AG04449 (cell line): Measurements from ENCODE around the gene KRTAP10-1.
"Not testable (repeated sequence)": the region's sequence is repeated elsewhere in the genome, so short reads cannot be mapped to it uniquely, and the experiment has no call there.

Experiments used
- CTCF ChIA-PET: fragments of 350-600 bp; formaldehyde crosslinking; extraction: SDS; loops from one replicate; lab custom pipeline; 2021; ENCODE audit warnings: antibody characterized with exemption; lab: Yijun Ruan, JAX
- POLR2A ChIA-PET: fragments of 400-600, 350-600 bp; formaldehyde crosslinking; extraction: SDS; loops from one replicate; lab custom pipeline; 2020; ENCODE audit warnings: antibody characterized with exemption, inconsistent platforms; lab: Yijun Ruan, JAX
- DNase-seq: peaks from one replicate; pipeline ENCODE4 v3.0.0-alpha.2; 2010; ENCODE audit warnings: low read depth, low spot score
- H3K4me3 ChIP-seq: 2 replicates; pipeline ENCODE4 v1.5.1; 2011; ENCODE audit warnings: low read depth, mild to moderate bottlenecking, control low read depth, low read length
- TF ChIP-seq, protein P1 (sequence below): IDR thresholded peaks from one replicate; pipeline ENCODE4 v1.5.1; 2011; ENCODE audit warnings: mild to moderate bottlenecking, moderate library complexity, low read length, control low read depth, inconsistent platforms; ENCODE audit not compliant: insufficient read depth; ENCODE audit errors: missing control alignments

KRTAP10-1 gene

DNA sequence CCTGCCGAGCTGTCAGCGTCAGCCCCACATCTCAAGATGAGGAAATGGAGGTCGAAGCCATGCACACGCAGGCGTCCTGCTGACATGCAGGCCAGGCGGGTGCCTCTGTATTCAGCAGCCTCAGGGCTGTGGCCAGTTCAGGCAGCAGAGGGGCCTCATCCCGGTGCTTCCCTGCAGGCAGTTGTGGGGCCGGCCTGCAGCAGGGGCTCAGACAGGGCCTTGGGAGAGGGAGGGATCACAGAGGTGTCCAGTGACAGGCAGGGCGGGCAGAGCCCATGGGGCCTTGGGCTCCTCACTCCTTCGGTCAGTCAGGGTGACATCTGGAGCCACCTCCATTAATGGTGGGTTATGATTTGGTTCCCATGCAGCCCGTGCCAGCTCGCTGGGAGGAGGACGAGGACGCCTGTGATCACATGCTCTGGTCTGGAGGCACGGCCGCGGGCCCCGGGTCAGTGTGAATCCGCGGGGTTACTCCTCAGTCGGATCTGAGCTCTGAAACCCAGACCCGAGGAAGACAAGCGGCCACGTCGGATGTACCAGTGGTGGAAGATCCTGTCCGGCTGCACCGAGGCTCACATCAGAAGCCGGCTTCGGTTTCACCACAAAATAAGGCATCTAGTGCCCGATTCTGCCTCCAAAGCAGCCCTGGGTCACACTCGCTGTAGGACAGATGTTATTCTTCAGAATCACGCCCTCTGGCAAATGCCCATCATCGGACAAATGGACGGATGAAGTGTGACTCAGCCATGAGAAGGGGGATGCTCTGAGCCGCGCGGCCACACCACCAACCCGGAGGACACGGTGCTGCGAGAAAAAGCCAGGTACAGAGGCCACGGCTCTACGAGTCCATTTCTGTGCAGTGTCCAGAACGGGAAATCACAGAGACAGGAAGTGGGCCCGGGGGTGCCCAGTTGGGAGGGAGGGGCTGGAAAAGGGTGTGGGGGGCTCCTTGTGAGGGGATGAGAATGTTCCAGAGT, 33.4 kb downstream of the KRTAP10-1 start:
- TF ChIP-seq, protein P1, sequence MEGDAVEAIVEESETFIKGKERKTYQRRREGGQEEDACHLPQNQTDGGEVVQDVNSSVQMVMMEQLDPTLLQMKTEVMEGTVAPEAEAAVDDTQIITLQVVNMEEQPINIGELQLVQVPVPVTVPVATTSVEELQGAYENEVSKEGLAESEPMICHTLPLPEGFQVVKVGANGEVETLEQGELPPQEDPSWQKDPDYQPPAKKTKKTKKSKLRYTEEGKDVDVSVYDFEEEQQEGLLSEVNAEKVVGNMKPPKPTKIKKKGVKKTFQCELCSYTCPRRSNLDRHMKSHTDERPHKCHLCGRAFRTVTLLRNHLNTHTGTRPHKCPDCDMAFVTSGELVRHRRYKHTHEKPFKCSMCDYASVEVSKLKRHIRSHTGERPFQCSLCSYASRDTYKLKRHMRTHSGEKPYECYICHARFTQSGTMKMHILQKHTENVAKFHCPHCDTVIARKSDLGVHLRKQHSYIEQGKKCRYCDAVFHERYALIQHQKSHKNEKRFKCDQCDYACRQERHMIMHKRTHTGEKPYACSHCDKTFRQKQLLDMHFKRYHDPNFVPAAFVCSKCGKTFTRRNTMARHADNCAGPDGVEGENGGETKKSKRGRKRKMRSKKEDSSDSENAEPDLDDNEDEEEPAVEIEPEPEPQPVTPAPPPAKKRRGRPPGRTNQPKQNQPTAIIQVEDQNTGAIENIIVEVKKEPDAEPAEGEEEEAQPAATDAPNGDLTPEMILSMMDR = no peak
- CTCF ChIA-PET = interaction anchor here (1.4 kb wide), 1 partner anchor 8 kb away, joined by 4 read pairs; no protein-coding TSS in a partner anchor
- DNase-seq = no peak
- H3K4me3 ChIP-seq = no peak overlapping the region
- POLR2A ChIA-PET = no interaction called here

DNA sequence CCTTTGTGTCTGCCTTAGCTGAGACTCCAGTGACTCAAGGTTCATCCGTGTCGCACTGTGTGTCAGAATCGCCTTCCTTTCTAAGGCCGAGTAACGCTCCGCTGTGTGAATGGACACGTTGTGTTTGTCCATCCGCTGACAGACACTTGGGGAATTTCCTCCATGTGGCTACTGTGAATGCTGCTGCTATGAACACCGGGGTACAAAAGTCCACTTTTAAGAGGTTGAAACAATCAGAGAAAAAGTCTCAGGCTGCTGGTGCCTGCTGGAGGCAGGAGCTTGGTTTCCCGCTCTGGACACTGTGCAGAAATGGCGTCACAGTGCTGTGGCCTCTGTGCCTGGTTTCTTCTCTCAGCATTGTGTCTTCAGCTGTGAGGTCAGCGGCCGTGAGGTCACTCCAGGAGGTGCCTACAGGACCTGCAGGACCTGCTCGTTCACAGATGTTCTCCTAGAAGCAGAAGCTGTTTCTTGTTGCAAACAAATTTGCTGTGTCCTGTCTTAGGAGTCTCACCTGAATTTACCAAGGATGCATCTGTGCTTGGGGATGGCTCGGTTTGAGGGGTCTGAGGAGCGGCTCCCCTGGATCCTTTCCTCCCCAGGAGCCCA, 34.2 kb downstream of the KRTAP10-1 start:
- ChIA-PET CTCF (interaction anchor here (1.4 kb wide), 1 partner anchor 9 kb away, joined by 4 read pairs; no protein-coding TSS in a partner anchor), POLR2A (no interaction called here)

DNA sequence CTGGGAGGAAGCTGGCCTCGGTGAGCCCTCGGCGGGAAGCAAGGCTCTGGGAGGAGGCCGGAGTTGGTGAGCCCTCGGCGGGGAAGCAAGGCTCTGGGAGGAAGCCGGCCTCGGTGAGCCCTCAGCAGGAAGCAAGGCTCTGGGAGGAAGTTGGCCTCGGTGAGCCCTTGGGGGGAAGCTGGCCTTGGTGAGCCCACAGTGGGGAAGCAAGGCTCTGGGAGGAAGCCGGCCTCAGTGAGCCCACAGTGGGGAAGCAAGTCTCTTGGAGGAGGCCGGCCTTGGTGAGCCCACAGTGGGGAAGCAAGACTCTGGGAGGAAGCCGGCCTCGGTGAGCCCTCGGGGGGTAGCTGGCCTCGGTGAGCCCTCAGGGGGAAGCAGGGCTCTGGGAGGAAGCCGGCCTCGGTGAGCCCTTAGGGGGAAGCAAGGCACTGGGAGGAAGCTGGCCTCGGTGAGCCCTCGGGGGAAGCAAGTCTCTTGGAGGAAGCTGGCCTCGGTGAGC, 36.0 kb downstream of the KRTAP10-1 start:
- no peak for DNase-seq
- ChIA-PET POLR2A (no interaction called here), CTCF (no interaction called here)
- H3K4me3 ChIP-seq = no peak overlapping the region
- TF ChIP-seq, protein P1 = no peak

More for the DNA sequence above, 34.2 kb downstream of the KRTAP10-1 start:
- TF ChIP-seq, protein P1 = no peak
- no peak overlapping the region for H3K4me3 ChIP-seq
- DNase-seq = no peak

DNA sequence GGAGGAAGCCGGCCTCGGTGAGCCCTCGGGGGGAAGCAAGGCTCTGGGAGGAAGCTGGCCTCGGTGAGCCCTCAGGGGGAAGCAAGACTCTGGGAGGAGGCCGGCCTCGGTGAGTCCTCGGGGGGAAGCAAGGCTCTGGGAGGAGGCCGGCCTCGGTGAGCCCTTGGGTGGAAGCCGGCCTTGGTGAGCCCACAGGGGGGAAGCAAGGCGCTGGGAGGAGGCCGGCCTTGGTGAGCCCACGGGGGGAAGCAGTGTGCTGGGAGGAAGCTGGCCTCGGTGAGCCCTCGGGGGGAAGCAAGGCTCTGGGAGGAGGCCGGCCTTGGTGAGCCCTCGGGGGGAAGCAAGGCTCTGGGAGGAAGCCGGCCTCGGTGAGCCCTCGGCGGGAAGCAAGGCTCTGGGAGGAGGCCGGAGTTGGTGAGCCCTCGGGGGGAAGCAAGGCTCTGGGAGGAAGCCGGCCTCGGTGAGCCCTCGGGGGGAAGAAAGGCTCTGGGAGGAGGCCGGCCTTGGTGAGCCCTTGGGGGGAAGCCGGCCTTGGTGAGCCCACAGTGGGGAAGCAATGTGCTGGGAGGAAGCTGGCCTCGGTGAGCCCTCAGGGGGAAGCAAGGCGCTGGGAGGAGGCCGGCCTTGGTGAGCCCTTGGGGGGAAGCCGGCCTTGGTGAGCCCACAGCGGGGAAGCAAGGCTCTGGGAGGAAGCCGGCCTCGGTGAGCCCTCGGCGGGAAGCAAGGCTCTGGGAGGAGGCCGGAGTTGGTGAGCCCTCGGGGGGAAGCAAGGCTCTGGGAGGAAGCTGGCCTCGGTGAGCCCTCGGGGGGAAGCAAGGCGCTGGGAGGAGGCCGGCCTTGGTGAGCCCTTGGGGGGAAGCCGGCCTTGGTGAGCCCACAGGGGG, 36.7 kb downstream of the KRTAP10-1 start:
- CTCF ChIA-PET, POLR2A ChIA-PET, DNase-seq, H3K4me3 ChIP-seq: not testable (repeated sequence)

DNA sequence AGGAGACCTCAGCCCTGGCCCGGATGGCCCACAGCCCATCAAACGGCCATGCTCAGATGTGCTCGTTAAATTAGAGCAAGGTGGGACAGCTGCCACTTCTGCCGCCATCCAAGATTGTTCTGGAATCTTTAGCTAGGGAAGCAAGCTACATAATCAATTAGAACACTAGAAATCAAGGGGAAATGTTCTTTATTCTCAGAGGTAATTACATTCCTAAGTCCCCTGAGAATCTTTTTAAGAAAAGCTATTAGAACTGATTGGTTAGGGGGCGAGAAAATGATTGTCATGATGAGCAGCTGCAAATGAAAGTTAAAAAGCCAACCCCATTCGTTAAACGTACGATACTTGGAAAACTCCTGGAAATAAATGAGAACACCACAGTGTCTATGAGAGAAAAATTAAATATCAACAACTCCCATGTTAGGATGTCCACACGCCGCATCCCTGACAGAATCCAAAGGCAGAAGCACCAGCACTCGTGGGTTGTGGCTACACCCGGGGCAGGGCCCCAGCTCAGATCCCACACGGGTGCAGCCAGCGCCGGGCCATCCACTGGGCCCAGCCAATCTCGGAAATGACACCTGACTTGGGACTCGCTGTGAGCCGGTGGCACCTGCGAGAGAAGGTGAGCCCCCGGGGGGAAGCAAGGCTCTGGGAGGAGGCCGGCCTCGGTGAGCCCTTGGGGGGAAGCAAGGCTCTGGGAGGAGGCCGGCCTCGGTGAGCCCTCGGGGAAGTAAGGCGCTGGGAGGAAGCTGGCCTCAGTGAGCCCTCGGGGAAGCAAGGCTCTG, 37.6 kb downstream of the KRTAP10-1 start:
- DNase-seq = no peak
- no peak overlapping the region for H3K4me3 ChIP-seq
- ChIA-PET POLR2A (no interaction called here), CTCF (no interaction called here)
- TF ChIP-seq, protein P1 = no peak
